Cardiac fibroblast (primary cell): ENCODE data around the gene STK32A.

Experiments
- DNase-seq, 2 donors: peaks; one replicate each; pipeline versions ENCODE4 v3.0.0 to v3.0.0-alpha.2; 2010; ENCODE audit warnings: low read depth in 2 of 2
- H3K4me3 ChIP-seq, 2 donors: replicated peaks in 1 of 2; 1 replicate in 1 of 2; 2 replicates in 1 of 2; pipeline ENCODE4 v1.5.1; 2011; ENCODE audit warnings: low read depth in 2 of 2, low read length in 2 of 2, mild to moderate bottlenecking in 2 of 2, moderate library complexity in 1 of 2
- CTCF ChIP-seq: IDR thresholded peaks from one replicate; pipeline ENCODE4 v1.5.1; 2011; ENCODE audit warnings: low read depth, mild to moderate bottlenecking, low read length, inconsistent platforms

STK32A gene

GRCh38 chr5:147372191-147372590 is 137.4 kb downstream of the STK32A start:
- DNase-seq: no peak
- H3K4me3 ChIP-seq: no peak overlapping the region

GRCh38 chr5:147373328-147373727 is 138.5 kb downstream of the STK32A start:
- TF ChIP-seq CTCF: no peak
- DNase-seq: no peak
- H3K4me3 ChIP-seq: no peak overlapping the region

More at GRCh38 chr5:147372191-147372590, 137.4 kb downstream of the STK32A start:
- TF ChIP-seq CTCF: no peak

- DNase-seq: no peak
- no peak overlapping the region for H3K4me3 ChIP-seq
- TF ChIP-seq CTCF: no peak
Observed at GRCh38 chr5:147375151-147375550, 140.3 kb downstream of the STK32A start.

GRCh38 chr5:147377682-147378081 is 142.9 kb downstream of the STK32A start:
- TF ChIP-seq CTCF: no peak
- no peak for DNase-seq
- H3K4me3 ChIP-seq: no peak overlapping the region

GRCh38 chr5:147381555-147381954 is 146.7 kb downstream of the STK32A start:
- no peak for DNase-seq
- H3K4me3 ChIP-seq: no peak overlapping the region
- TF ChIP-seq CTCF: no peak

- peak; percentile 36 to 42 for DNase-seq
Observed at GRCh38 chr5:147382776-147383175, 147.9 kb downstream of the STK32A start.

More at GRCh38 chr5:147382776-147383175, 147.9 kb downstream of the STK32A start:
- peak overlapping the region; percentile 31 to 50 for H3K4me3 ChIP-seq
- TF ChIP-seq CTCF: no peak
